ENCODE measurements around the gene KIF17.
A peak's percentile ranks its signal among the peaks of the same experiment; 100 is the strongest.

KIF17 gene

GRCh38 chr1:20641975-20642374, 75.8 kb downstream of the KIF17 start:
- no peak for DNase-seq (ENCODE audit: low read depth)
- no peak overlapping the region for H3K4me3 ChIP-seq (ENCODE audit: low read depth, low read length)
- TF ChIP-seq CTCF (IDR thresholded peaks at IDR 0.05; ENCODE audit: low read depth, low read length, missing control alignments), result no peak

- peak; percentile 82 for TF ChIP-seq CTCF (IDR thresholded peaks at IDR 0.05; ENCODE audit: low read depth, low read length, missing control alignments)
- DNase-seq (ENCODE audit: low read depth), result no peak
- H3K4me3 ChIP-seq (ENCODE audit: low read depth, low read length), result no peak overlapping the region
These were observed 77.6 kb downstream of the KIF17 start for GRCh38 chr1:20640183-20640597.

GRCh38 chr1:20636785-20637347, 80.9 kb downstream of the KIF17 start:
- no peak for TF ChIP-seq CTCF (IDR thresholded peaks at IDR 0.05; ENCODE audit: low read depth, low read length, missing control alignments)
- DNase-seq (ENCODE audit: low read depth), result no peak
- H3K4me3 ChIP-seq (ENCODE audit: low read depth, low read length), result no peak overlapping the region

DNA sequence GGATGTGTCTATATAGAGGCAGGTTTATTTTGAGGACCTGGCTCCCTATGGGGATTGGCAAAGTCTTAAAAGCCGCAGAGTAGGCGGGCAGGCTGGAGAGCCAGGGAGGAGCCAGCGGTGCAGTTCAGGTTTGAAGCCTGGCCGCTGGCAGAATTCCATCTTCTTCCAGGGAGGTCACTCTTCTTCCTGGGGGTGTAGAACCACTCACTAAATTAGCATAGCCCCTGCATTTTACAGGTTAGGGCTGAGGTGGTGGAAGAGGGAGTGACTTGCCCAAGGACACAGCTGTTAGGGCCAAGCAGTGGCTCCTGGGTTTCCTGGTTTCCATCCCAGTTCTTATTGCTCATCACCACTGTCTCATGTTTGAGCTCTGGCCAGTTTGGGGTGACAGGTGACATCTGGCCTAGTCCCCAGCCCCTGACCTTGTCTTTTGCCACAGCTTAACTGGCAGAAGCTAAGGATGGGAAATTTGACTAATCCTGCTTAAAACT, 83.2 kb downstream of the KIF17 start:
- no peak overlapping the region for H3K4me3 ChIP-seq (ENCODE audit: low read depth, low read length)
- no peak for TF ChIP-seq CTCF (IDR thresholded peaks at IDR 0.05; ENCODE audit: low read depth, low read length, missing control alignments)

DNA sequence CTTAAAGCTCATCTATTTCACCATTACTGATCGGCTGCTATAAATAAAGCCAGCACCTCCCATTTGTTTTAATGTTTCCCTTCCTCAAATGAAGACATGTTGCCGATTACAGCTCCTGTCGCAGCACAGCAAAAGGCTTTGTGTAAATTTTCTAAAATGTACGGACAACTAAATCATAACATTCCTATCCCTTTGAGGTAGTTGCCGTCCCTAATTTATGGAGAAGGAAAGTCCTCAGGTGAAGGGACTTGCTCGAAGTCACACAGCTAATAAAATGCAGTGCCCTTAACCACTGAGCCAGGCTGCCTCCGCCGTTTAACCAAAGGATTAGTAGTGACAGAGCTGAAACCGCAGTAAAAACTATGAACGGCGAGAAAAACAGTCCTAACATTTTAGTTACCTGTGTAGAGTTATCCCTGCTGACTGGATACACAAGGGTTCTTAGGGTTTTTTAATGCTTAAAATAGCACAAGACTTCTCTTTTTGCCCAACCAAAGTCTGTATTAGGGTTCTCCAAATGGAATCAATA, 83.7 kb downstream of the KIF17 start:
- DNase-seq (ENCODE audit: low read depth), result no peak
- peak overlapping the region; percentile 84 for H3K4me3 ChIP-seq (ENCODE audit: low read depth, low read length)
- TF ChIP-seq CTCF (IDR thresholded peaks at IDR 0.05; ENCODE audit: low read depth, low read length, missing control alignments), result no peak

More for the DNA sequence above, 83.2 kb downstream of the KIF17 start:
- DNase-seq (ENCODE audit: low read depth), result no peak

DNA sequence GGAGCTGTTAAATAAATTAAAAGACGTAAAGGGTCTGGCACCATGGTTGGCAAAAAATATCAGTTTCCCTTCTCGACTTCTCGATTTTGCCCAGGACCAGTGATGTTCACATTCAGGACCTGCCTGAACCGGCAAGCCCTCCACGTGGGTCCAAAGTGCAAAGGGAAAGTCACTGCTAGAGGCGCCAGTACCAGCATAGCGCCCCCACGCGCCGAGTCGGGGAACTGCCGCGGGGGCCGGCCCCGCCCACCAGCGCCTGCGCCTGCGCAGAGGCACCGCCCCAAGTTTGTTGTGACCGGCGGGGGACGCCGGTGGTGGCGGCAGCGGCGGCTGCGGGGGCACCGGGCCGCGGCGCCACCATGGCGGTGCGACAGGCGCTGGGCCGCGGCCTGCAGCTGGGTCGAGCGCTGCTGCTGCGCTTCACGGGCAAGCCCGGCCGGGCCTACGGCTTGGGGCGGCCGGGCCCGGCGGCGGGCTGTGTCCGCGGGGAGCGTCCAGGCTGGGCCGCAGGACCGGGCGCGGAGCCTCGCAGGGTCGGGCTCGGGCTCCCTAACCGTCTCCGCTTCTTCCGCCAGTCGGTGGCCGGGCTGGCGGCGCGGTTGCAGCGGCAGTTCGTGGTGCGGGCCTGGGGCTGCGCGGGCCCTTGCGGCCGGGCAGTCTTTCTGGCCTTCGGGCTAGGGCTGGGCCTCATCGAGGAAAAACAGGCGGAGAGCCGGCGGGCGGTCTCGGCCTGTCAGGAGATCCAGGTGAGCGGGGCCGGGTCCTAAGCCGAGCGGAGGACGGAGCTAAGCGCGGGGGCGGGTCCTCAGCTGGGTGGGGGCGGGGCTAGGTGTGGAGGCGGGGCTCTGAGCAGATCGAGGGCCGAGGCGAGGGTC, 84.4 kb downstream of the KIF17 start, which contains the start of gene PINK1:
Gene PINK1 (plus strand): TSS at position 269 of the 875 bp plus-strand sequence. CDS start 91 bp downstream, at position 360.
- peak within 1 kb of the TSS; percentile 84 for H3K4me3 ChIP-seq (ENCODE audit: low read depth, low read length)
- DNase-seq (ENCODE audit: low read depth), result no peak
- peak; percentile 98 for TF ChIP-seq CTCF (IDR thresholded peaks at IDR 0.05; ENCODE audit: low read depth, low read length, missing control alignments)

Measured in GM12864 (cell line).